ENCODE results near the gene KRT9.
"Not testable (repeated sequence)": the region's sequence is repeated elsewhere in the genome, so short reads cannot be mapped to it uniquely, and the experiment has no call there.

KRT9 gene

GRCh38 chr17:41576740-41577139, 4.9 kb upstream of the KRT9 start:
- not testable (repeated sequence) for DNase-seq

DNA sequence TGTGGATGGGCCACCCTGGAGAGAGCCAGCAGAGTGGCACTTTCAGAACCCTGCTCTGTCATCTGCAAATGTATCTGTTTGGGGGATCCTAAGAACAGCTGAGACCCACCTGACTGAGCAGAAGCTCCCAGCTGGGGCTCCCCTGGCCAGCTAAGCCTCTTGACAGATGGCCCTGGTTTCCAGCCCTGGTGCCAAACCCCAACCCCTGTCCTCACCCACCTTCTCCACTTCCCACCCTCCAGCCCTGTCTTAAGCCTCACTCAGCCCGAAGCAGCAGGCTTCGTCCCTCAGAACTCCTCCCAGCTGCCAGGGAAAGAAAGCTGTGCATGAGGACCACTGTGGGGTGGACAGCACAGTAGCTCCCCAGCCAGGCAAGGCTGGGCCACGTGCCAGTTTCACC, 3.5 kb upstream of the KRT9 start:
- DNase-seq: no peak

GRCh38 chr17:41567317-41567716, 4.5 kb downstream of the KRT9 start:
- no peak for DNase-seq

GRCh38 chr17:41565338-41565737, 6.5 kb downstream of the KRT9 start:
- no peak for DNase-seq

- no peak for DNase-seq
Measured at GRCh38 chr17:41563607-41564170, 8.2 kb downstream of the KRT9 start.

GRCh38 chr17:41561554-41561953, 10.3 kb downstream of the KRT9 start:
- no peak for DNase-seq

GRCh38 chr17:41559548-41559947, 12.3 kb downstream of the KRT9 start:
- DNase-seq: no peak

DNA sequence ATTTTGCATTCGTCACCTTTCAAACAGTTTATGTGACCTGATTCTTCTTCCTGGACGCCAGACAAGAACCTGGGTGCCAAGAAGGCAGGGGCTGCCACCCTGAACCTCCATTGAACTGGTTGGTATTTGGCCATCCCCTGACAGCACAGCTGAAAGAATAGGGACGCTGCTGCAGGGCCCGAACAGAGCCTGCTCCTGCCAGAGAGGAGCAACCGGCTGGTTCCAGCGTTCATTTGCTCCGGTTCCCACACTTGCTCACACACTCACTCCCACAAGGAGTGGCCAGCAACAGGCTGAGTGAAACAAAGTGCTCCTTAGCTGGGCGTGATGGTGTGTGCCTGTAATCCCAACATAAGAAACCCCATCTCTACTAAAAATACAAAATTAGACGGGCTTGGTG, 14.9 kb downstream of the KRT9 start:
- no peak for DNase-seq

DNA sequence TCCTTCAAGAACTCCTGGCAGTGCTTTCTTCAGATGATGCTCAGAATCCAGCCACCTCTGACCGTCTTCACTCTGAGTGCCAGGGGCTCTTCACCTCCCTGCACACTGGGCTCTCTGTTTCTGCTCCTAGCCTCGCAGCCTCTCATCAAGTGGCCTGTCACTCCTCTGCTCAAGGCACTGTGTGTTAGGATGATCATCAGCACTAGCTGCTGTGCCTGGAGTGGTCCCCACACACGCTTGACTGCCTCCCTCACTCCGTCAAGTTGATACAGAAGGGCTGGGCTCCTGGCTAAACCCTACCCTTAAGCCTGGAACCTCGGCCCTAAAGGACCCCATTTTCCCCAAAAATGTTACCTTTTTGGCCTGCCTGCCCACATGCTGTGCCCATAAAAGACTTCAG, 15.6 kb downstream of the KRT9 start:
- DNase-seq: no peak

- no peak for DNase-seq
Measured at GRCh38 chr17:41555105-41555887, 16.6 kb downstream of the KRT9 start.

- DNase-seq: no peak
Measured at GRCh38 chr17:41553987-41554680, 17.7 kb downstream of the KRT9 start.

GRCh38 chr17:41553176-41553575, 18.7 kb downstream of the KRT9 start:
- no peak for DNase-seq

- DNase-seq: no peak
Measured at GRCh38 chr17:41552455-41552854, 19.4 kb downstream of the KRT9 start.

DNA sequence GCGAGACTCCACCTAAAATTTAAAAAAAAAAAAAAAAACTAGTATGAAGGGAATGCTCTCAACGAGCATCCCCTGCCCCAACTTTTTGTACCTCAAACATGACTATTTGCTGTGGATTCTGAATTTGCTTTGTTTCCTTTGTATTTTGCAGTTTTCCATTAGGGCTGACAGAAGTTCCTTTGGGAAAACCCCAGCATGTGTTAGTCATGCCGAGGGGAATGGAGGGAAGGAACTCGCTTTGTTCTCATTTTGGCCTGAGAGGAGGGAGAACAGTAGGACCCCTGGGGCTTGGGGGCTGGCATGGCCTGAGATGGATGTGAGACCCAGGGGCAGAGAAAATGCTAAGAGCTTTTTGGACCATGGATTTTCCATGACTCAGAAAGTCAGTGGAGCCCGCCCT, 20.5 kb downstream of the KRT9 start:
- DNase-seq: no peak

DNA sequence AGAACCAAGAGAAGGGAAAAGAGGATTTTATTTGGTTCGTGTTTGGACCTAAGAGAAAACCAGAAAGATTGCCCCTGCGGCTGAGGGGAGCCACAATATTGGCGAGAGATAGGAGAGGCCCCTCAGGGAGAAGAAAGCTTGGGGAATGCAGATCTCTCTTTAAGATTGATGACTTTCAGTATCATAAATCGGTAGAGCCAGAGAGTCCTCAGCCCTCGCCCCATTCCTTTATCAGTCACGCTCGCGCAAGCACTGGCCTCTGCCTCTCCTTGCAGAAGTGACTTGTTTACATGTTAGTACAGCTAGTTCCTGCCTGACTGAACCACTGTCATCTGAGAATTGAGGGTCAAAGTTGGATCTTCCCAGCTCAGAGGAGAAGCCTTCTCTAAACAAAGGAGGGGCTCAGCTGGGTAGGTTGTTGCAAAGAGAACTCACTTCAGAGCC, 22.2 kb downstream of the KRT9 start:
- DNase-seq: no peak

DNA sequence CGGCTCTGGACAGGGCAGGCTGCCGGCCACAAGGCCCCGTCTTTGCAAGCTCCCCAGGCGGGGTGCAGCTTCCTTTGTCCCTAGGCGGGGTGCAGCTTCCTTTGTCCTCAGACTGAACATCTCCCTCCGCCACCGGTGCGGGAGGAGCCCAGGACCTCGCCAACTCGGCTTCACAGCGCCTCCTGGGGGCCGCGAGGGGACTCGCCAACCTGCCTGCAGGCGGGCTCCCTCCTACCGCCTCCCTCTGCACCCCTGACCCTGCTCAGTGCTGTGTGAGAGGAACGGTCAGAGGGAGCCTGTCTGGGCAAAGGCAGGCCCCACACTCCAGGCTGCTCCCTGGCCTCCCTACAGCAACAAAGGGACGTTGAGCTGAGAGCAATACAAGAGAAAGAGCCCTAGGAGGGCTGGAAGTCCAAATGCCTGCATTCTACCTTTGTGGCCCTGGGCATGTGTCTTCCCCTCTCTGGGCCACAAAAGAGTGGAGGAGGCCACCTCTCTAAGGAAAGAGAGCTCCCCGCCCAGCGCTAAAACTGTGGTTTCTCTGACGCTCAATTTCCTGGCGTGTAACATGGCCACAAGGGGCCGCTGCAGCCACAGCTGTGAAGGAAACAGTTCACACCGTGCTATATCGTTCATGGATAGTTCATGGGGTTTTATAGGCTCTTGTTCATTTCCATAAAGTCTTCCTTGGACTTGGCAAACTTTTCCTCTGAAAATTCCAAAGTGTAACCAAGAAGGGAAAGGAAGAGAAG, 22.8 kb downstream of the KRT9 start:
- DNase-seq: peak; percentile 36

DNA sequence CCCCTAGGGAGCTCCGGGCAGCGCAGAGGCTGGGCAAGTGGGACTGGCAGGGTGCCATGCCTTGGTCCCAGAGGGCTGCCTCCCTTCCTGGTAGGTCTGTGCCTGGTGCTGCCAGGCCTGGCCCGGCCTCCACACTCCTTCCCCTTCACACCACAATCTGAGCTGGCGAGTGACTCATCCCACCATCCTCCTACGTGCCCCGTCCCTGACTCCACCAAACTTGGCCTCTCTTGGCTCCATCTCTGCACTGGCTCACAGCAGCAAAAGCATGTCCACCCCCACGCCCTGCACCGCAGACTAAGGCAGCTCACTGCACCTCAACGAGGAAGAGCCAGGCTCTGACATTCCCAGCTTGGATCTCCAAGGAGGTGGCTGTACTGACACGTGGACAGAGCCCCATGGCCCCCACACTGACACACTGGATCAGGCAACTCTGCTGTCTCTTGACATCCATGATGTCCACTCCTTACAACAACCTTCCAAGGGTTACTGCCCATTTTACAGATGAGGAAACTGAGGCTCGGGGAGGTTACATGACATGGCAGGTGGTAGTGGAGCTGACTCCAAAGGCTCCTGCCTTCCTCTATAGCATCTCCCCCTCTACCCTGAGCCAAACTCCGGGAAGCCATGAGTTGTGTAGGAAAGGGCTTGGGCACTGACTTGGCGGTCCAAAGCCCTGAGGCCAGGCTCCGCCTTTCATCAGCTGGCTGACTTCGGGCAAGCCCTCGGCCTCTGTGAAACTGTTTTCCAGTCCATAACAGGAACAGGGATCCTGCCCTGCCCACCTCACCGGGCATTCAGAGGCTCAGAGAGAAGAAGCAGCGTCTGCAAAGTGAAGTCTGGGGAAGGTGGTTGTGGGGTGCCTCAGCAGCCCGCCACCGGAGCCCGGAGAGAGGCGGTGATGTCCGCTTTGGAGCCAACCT, 23.7 kb downstream of the KRT9 start:
- peak; percentile 31 for DNase-seq

GRCh38 chr17:41547378-41547841, 24.4 kb downstream of the KRT9 start:
- no peak for DNase-seq

DNA sequence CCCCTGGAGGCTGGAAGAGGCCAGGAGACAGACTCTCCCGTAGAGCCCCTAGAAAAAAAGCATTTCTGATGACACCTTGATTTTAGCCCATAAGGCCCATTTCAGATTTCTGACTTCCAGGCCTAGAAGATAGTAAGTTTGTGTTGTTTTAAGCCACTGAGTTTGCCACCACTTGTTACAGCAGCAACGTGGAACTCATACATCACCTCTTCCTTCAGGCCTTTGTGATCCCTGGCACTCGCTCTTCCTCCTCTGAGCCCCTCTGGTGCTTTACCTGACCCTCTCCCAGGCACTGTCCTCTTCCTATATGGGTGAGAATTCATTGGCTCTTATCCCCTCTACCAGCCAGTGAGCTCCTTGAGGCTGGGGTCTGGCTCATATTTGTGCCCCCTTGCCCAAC, 25.0 kb downstream of the KRT9 start:
- DNase-seq: no peak

DNA sequence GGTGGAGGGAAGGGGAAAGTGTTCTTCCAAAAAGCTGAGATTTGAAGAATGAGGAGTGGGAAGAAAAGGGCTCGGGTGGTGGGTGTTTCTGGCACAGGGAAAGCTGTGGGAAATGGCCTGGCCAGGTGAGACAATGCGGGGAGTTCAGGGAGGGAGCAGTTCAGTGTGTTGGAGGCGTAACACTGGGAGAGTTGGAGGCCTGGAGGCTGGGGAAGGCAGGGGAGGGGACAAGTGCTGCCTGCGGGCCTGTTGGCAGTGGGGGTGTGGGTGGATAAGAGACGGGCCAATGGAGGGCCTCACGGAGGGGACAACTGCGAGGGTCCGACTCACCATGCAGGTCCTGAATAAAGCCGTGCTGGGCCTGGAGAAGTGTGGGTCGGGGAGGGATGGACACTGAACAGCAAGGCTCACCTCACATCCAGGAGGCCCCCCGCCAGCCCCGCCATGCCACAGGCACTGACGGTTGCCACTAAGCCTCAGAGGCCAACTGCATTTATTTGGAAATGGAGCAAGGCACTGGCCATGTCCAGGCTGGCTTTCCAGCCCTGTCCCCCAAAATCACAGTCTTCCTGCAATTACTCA, 25.9 kb downstream of the KRT9 start:
- DNase-seq: no peak

GRCh38 chr17:41544935-41545334, 26.9 kb downstream of the KRT9 start:
- DNase-seq: no peak

- peak; percentile 65 for DNase-seq
Measured at GRCh38 chr17:41544491-41544892, 27.4 kb downstream of the KRT9 start.

Data from DMS 273 treated with DMSO at 0.1 percent for 48 hours (cell line).